HG03064 (cell line): ENCODE measurements around the gene APIP.

Source experiments
- ATAC-seq: cut with Tn5 transposase; IDR thresholded peaks from one replicate; pipeline ENCODE4 v1.9.1; 2021; ENCODE audit warnings: low read depth; ENCODE audit not compliant: unreplicated experiment

APIP gene, protein sequence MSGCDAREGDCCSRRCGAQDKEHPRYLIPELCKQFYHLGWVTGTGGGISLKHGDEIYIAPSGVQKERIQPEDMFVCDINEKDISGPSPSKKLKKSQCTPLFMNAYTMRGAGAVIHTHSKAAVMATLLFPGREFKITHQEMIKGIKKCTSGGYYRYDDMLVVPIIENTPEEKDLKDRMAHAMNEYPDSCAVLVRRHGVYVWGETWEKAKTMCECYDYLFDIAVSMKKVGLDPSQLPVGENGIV

DNA sequence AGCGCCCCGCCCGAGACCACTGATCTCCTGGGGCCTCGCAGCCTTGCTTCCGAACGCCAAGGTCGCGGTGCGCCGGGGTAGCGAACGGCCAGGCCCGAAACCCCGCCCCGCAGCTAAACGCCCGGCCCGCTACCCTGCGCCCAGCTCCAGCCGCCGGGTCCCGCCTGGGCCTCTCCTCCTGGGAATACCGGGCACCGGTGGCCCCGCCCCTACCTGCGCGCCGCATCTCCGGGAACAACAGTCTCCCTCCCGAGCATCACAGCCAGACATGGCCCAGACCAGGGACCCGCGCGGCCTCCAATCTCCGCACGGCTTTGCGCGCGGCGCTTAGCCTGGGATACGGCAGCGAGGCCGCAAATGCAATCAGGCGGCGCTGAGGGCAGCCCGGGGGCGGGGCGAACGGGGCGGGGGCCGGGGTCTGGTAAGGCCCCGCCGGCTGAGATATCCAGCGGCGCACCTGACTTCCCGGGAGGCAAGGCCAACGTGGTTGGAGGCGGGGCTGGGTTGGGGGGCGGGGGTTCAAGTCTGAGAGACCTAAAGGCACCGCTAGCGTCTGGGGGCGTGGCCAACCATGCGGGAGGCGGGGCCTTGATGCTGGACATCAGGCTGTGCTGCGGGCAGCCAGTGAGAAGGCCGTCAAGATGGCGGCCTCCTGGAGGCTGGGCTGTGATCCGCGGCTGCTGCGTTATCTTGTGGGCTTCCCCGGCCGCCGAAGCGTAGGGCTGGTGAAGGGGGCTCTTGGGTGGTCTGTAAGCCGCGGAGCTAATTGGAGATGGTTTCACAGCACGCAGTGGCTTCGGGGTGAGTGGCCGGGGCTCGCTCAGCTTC is at the start of gene APIP, which contains the start of gene PDHX:
Gene APIP (minus strand): TSS at position 365 of the 828 bp plus-strand sequence. CDS start 95 bp downstream, at position 270.
Gene PDHX (plus strand): TSS at position 604 of the 828 bp plus-strand sequence. CDS start 38 bp downstream, at position 642.
- peak; percentile 93 for ATAC-seq

DNA sequence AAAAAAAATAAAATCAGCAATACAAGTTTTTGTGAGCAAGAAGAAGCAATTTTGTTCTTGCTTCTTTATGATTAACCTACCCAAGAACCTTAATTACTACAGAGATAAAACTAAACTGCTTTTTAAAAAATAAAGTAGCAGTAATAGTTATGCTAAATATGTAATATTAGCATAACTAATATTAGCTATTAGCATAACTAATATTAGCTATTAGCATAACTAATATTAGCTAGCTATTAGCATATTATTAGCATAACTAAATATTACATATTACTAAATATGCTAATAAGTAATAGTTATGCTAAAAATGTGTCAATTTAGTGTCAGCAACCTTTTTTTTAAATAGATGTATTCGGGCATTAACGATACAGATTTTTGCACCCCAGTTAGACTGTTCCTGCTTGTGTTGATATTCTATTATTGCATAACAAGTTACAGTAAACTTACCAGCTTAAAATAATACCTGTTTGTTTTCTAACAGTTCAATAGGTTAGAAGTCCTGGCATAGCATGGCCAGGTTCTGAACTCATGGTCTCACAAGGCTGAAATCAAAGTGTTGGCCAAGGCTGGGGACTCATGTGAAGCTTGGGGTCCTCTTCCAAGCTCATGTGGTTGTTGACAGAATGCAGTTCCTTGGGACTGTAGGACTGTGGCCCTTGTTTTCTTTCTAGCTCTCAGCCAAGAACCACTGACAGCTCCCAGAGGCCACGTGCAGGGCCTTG is 48.6 kb upstream of the APIP start:
- no peak for ATAC-seq

DNA sequence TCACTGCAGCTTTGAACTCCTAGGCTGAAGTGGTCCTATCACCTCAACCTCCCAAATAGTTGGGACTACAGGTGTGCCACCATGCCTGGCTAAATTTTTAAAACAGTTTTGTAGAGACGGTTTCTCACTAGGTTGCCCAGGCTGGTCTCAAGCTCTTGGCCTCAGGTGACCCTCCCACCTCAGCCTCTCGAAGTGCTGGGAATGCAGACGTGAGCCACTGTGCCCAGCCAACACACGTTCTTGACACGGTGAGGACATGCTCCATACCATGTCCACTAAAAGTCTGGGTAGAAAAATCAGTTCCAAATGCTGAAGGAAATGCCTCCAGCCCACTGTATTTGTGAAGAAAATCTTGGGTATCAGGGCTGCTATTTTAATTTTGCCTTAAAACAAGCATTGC is 47.2 kb upstream of the APIP start:
- no peak for ATAC-seq

DNA sequence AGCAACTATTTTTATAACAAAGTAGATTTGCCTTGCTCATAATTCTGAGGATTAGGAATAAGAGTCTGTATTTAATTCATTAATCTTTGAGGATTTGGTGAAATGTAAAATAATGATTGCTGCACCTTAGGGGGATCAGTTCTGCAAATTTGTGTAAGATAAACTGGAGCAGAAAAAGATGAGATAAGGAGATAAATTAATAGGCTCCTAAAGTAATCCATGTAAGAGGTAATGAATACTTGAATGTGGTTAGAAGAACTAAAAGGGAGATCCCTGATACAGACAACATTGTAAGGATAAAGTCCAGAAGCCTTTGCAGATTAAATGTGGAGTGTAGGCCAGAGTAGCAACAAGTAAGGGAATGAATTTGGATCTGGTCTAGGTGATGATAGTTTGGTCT is 45.9 kb upstream of the APIP start:
- no peak for ATAC-seq

DNA sequence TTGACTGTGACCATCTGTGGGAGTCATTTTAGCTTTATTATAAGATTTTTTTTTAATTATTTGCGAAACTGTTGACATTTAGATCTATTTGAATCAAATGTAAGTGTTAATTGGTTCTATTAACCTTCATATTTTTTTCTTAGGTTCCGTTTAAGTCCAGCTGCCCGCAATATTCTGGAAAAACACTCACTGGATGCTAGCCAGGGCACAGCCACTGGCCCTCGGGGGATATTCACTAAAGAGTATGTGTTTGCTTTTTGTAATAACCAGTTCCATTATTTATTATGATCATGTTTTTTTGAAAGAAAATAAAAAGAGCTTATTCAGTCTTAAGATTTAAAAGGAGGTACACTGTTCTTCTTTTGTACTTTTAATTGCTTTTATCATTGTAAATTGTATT is 44.1 kb upstream of the APIP start:
- no peak for ATAC-seq

DNA sequence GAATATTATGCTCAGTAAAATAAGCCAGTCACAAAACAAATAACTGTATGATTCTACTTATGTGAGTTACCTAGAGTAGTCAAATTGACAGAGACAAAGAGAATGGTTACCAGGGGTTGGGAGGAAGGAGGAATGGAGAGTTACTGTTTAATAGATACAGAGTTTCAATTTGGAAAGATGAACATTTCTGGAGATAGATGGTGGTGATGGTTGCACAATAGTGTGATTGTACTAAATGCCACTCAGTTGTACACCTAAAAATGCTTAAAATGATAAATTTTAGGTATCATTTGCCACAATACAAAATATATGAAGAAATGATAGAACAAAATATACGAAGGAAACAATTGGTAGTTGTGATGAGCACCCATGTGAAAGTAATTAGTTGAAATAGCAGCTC is 43.6 kb upstream of the APIP start:
- no peak for ATAC-seq

DNA sequence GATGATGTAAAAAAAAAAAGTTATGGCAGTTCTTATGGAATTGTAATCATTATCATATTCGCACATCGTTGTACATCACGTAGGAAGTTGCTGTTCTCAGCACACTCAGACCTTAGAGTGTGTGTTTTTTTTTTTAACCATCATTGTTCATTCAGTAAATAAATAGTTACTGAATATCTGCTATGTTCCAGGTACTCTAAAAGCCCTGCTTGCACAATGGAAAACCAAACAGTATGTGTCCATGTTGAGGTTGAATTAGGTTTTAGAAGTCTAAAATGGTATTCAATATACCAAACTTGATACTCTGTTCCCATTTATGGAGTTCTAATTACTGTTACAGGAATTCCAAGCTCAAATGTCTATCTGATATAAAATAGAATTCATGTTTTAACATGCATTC is 41.4 kb upstream of the APIP start:
- ATAC-seq, result no peak

DNA sequence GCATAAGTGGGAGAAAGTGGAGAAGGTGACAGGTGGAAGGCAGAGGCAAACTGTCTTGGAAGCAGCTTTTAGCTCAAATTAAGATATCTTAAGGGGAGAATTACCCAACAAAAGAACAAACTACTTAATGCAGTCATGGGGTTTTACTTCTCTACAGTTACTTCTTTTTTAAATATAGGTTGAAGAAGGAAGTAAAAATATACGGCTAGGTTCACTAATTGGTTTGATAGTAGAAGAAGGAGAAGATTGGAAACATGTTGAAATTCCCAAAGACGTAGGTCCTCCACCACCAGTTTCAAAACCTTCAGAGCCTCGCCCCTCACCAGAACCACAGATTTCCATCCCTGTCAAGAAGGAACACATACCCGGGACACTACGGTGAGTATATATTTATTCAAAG is 41.0 kb upstream of the APIP start:
- no peak for ATAC-seq

DNA sequence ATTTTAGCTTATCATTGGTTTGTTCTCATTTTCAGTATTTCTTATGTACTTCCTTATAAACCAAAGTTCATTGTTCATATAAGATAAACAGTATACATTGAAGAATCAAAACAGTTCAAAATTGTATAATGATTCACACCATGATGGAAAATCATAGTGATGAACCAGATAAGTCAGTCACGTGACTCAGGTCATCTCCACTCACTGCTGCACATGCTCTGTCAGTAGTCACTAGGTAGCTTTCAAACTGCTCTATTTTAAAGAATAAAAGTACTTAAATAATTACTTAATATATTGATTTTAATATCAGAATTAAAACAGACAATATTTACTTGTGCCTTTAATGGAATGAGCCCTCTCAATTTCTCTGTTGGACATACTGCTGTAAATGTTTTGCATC is 37.8 kb upstream of the APIP start:
- no peak for ATAC-seq

DNA sequence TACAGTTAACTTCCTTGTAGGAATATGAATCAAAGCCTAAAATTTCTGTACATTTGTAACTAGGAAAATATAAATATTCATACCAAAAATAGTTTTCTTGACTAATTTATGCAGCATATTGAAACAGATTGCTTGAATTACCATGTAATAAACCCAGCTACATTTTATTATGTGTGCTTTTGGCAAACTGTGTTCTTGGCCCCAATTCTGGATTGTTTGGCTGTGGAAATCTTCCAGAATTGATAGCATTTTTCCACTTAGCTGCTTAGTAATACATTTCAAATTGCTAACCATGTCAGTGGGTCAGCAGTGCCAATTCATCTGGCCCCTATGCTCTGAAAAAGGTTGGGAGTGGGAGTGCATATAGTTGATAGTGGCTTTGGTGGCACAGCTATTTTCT is 32.5 kb upstream of the APIP start:
- ATAC-seq, result no peak

DNA sequence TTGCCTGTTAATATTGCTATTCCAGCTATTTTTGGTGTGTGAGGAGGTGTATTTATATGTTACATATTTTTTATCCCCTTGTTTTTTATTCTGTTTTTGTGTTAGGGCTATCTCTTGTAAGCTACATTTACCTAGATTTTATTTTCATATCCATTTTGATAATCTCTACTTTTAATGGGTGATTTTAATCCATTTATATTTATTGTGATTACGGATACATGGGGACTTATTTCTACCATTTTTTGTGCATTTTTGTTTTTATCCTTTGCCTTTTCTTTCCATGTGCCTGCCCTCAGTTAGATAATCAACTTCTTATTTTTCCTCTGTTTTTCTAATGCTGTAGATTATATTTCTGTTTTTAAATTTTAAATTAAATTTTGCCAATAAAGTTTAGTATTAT is 28.5 kb upstream of the APIP start:
- ATAC-seq, result no peak

DNA sequence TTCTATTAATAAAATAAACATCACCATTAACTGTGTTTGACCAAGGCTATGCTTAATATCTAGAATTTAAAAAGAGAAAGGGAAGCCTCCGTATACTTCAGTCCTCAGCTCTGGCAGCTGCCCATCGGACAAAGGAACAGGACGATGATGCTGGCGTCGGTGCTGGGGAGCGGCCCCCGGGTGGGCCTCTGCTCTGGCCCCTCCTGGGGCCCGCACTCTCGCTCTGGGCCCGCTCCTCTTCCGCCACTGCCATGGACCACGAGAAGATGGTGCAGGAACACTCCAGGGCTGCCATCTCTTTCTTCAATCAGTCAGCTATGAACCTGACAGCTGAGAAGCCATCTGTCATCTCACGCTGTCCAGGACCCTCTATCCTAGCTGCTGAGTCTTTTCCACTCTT is 25.5 kb upstream of the APIP start:
- ATAC-seq, result no peak

DNA sequence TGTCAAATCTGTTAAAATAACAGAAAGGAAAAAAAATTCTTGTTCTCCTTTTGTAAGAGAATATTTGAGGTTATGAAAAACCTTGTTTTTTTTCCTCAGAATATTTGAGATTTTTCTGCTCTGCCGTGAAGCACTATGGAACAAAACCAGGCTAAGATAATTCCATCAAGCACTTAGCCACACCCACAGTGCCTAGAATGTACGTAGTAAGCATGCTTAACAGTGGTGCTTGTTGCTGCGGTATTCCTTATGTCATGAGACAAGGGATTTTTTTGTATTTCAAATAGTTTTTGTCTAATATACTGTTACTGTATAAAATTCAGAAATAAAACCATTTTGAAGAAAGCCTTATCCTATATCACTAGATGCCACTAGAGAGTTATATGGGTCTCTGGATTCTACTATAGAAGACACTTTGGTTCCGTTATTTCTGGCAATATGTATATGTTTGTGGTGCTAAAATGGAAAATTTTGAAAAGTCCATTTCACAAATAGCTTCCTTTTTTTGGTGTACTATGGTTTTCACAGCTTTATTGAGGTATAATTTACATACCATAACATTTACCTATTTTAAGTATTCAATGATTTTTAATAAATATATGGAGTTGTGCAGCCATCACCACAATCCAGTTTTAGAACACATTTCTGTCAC is 24.0 kb upstream of the APIP start:
- ATAC-seq, result no peak

DNA sequence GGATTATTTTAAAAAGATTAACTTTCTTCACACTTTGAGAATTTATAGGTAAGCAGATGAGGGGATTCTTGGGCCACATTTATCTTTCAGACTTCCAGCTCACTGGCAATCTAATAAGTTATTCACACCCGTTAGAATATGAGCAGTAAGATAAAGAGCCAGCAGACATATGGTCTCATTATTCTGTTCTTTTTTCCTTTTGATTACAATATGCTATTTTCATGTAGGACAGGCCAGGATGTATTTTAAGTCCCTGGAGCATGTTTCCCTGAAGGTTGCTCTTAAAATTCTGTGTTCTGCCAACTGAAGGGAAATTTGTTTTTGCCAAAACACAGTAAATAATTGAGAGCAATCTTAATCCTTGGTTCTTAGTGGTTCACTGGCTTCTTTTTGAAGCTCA is 22.4 kb upstream of the APIP start:
- no peak for ATAC-seq

DNA sequence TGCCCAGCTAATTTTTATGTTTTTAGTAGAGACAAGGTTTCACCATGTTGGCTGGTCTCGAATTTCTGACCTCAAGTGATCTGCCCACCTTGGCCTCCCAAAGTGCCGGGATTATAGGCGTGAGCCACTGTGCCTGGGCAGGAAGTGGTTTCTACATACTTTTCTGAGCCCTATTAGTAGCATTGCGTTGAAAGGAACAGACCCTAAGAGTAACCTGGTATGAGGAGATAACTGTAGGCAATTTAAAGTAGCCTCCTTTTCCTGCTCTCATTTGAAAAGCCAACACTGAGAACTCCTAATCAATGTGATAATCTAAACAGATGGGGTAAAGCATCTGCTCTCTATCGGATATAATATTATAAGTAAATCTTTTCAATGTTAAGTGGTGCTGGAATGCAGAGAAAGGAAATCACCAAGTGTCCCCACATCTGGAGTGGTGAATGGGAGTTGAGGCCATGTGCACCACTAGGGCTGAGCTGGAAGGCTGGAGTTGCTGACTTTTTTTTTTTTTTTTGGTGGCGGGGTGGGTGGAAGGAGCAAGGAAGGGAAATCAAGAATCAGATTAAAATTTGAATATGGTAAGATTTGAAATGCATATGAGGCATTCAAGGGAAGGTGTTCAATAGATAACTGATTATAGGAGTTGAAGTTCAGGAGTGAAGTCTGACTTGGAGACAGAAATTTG is 20.9 kb upstream of the APIP start:
- ATAC-seq, result no peak

DNA sequence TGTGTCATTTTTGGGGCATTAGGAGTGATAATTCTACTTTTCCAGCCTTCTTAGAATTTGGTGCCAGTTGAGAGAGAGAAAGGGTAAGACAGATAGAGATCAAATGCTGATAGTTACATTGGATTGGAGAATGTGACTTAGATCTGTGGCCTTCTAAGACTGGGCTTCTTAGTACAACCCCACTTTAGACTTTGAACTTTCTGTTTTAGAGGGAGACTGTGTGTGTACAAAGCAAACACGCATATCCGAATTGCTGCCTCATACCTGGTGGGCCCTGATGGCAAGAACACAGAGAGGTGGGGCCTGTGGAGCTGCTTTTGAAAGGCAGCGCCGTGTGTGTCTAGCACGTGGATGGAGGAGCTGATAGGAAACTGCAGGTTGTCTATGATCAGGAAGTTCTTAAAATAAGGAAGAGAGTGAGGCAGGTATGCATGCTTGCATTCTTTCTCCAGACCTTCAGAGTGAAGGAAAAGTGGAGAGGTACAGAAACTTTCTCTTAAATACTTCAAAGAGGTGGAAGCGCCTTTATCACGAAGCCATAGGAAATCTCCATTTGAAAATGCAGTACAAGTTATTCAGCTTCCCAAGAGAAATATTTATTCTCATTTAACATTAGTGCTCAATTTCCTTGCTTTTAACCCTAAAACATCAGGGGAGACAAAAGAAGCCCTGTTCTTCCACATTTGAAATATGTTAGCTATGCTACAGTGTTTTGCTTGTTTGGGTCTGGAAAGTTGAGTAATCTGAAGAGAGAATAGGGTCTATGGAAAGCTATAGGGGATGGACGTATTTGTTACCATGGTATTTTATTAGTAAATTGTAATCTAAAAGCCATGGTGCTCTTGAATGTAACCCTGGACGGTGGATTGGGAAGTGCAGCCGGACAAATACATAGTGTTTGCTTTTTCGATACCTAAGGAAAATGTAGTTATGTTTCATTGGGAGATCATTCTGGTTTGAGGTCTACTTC is 13.9 kb upstream of the APIP start:
- ATAC-seq, result no peak

DNA sequence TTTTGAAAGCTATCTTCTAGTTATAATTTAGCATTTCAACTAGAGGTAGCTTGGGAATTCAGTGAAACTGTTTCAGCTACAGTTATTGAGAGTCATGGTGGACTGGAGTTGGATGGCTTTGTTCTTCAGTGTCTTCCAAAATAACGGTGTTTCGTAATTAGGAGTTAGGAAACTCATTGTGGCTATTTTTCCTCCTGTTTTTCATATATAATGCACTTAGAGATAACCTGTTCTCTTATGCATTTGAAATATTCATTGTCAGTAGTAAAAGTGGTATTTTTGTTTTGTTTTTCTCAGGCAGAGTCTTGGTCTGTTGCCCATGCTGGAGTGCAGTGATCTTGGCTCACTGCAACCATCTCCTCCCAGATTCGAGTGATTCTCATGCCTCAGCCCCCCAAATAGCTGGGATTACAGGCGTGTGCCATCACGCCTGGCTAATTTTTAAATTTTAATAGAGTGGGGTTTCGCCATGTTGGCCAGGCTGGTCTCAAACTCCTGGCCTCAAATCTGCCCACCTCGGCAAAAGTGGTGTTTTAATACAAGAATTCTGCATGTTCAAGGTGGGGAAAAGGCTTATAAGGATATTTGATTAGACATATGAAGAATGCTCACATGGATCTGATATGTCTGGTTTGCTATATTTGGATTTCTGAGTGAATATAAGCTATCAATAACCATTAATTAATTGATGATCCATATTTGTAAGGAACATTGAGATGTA is 12.9 kb upstream of the APIP start:
- no peak for ATAC-seq

DNA sequence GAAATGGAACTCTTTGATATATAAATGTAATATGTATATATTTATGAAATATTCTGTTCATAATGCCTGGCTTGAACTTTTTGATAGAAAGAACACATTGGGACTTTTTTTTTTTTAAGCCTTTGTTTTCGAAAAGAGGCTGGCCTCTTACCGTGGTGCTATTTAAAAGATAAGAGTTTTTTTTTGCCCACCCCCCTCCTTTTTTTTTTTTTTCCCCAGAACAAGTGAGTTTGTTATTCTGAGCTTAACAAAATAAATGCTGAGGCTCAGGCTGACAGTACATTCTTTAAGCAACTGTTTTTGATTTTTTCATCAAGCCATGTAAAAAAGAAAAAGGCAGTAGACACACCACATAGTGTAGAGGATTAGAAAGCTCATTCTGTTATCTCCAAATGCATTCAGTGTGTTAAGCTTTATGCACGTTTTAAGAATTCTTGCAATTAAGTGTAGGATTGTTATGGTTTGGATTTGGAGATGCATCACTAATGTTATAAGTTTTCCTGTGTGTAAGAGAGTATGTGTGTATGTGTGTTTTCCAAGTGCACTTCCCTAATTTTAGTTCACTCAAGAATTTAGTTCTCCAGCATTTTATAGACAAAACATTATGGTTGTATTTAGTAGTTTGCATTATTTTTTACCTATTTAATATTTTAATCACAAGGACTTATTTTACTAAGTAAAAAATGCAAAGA is 12.2 kb upstream of the APIP start:
- no peak for ATAC-seq
